ENCODE data around the gene PCDHGA10.

GRCh38 chr5:141412854-141413539 is at the start of gene PCDHGA10:
- TF ChIP-seq CTCF (IDR thresholded peaks at IDR 0.05; ENCODE audit: control extremely low read depth in 1 of 3, insufficient read depth in 1 of 3, low read depth in 1 of 3, low read length in 3 of 3) (peak; percentile 35 to 84 (median 74)), POLR2A (IDR thresholded peaks at IDR 0.05; ENCODE audit: control extremely low read depth in 1 of 2, low read depth in 2 of 2, low read length in 2 of 2) (0 out of 3 replicates have a peak, but pooled peaks of 1 of the 2 experiments have one; percentile 24), GTF2F1 (IDR thresholded peaks at IDR 0.05; ENCODE audit: borderline replicate concordance, low read depth, low read length) (no peak), SP1 (IDR thresholded peaks at IDR 0.05; ENCODE audit: low read depth, low read length) (no peak), CEBPB (IDR thresholded peaks at IDR 0.05; ENCODE audit: low read depth, low read length) (no peak), TEAD4 (IDR thresholded peaks at IDR 0.05; ENCODE audit: low read depth, low read length) (no peak), JUND (IDR thresholded peaks at IDR 0.05; ENCODE audit: low read length) (no peak), SP2 (IDR thresholded peaks at IDR 0.05; ENCODE audit: low read length) (no peak)
- TF ChIP-seq, protein P1, sequence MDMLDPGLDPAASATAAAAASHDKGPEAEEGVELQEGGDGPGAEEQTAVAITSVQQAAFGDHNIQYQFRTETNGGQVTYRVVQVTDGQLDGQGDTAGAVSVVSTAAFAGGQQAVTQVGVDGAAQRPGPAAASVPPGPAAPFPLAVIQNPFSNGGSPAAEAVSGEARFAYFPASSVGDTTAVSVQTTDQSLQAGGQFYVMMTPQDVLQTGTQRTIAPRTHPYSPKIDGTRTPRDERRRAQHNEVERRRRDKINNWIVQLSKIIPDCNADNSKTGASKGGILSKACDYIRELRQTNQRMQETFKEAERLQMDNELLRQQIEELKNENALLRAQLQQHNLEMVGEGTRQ (IDR thresholded peaks at IDR 0.05; ENCODE audit: low read length) = no peak
